HCT116 (cell line): ENCODE measurements around the gene PTPA. TPM values are rescaled to one million over a fixed set of nuclear protein-coding genes. Genes with fewer than 3 reads are reported as not detected.

ENCODE experiments used
- ATAC-seq: fragments of 200-7000 bp; cut with Tn5 transposase; 2 replicates; pipeline ENCODE4 v1.9.1; 2020; ENCODE audit warnings: mild to moderate bottlenecking, moderate library complexity
- BruUV-seq: library from RNA; stranded (reverse); fragments of 400-500 nt; replicated peaks from 2 replicates; lab custom pipeline; 2021; lab: Mats Ljungman, UMichigan
- CTCF ChIA-PET: fragments of 300-600 bp; sonication (Branson Sonifier 250); formaldehyde crosslinking; loops from one replicate; lab custom pipeline; 2021; ENCODE audit warnings: antibody characterized with exemption; lab: Charles Lee
- POLR2A ChIA-PET: fragments of 300-600, 350-600 bp; sonication (Branson Sonifier 250); formaldehyde crosslinking; loops from one replicate; lab custom pipeline; 2021; ENCODE audit warnings: antibody characterized with exemption; lab: Charles Lee
- RAD21 ChIA-PET, 2 experiments: fragments of 300-600 bp; sonication (Branson Sonifier 250); formaldehyde crosslinking; loops; one replicate each; lab custom pipeline; 2023; ENCODE audit warnings: low total read pairs in 2 of 2; ENCODE audit not compliant: uncharacterized antibody in 2 of 2, unreplicated experiment in 2 of 2, low non-redundant PET in 1 of 2; lab: Charles Lee
- DNase-seq: peaks from one replicate; pipeline ENCODE4 v3.0.0-alpha.2; 2010; ENCODE audit warnings: low read depth, low spot score
- H2AFZ ChIP-seq: fragments of 200-600 bp; shearing (Covaris generic), sonication (generic); 2 replicates; pipeline ENCODE4 v1.6.1; 2017; ENCODE audit warnings: low read depth, mixed run types, mixed read lengths, antibody characterized with exemption, low read length; ENCODE audit not compliant: poor library complexity, severe bottlenecking
- H3K27ac ChIP-seq: 2 replicates; pipeline ENCODE4 v1.5.1; 2012; ENCODE audit warnings: low read depth, low read length
- H3K27me3 ChIP-seq: fragments of 200-600 bp; sonication (generic); 2 replicates; pipeline ENCODE4 v1.6.1; 2016; ENCODE audit warnings: mixed run types, low read length, mixed read lengths; ENCODE audit not compliant: insufficient read depth
- H3K36me3 ChIP-seq, 2 experiments: fragments of 200-500 bp in 1 of 2; fragments of 200-600 bp in 1 of 2; sonication (Bioruptor generic) in 1 of 2; sonication (generic) in 1 of 2; 2 replicates each; pipeline versions ENCODE4 v1.5.1 to v1.6.1; 2014 to 2016; ENCODE audit warnings: low read length in 2 of 2, inconsistent platforms in 1 of 2, mixed read lengths in 1 of 2, mixed run types in 1 of 2; ENCODE audit not compliant: insufficient read depth in 2 of 2, control insufficient read depth in 1 of 2
- H3K4me1 ChIP-seq, 2 experiments: fragments of 200-600 bp in 1 of 2; sonication (generic) in 1 of 2; 2 replicates each; pipeline versions ENCODE4 v1.5.1 to v1.6.1; 2012 to 2017; ENCODE audit warnings: low read length in 2 of 2, inconsistent platforms in 1 of 2, mild to moderate bottlenecking in 1 of 2, mixed read lengths in 1 of 2, mixed run types in 1 of 2, moderate library complexity in 1 of 2; ENCODE audit not compliant: insufficient read depth in 2 of 2, control insufficient read depth in 1 of 2
- H3K4me2 ChIP-seq: fragments of 200-600 bp; sonication (generic); 2 replicates; pipeline ENCODE4 v1.6.1; 2017; ENCODE audit warnings: mixed run types, low read length, mixed read lengths
- H3K4me3 ChIP-seq, 2 experiments: fragments of 200-600 bp in 1 of 2; sonication (generic) in 1 of 2; replicated peaks in 1 of 2; 2 replicates each; pipeline ENCODE4 v1.5.1; 2011 to 2016; ENCODE audit warnings: low read length in 2 of 2, control low read depth in 1 of 2, low read depth in 1 of 2, mild to moderate bottlenecking in 1 of 2, mixed read lengths in 1 of 2, mixed run types in 1 of 2
- H3K79me2 ChIP-seq: fragments of 200-600 bp; sonication (generic); 2 replicates; pipeline ENCODE4 v1.6.1; 2017; ENCODE audit warnings: mild to moderate bottlenecking, mixed run types, low read length, moderate library complexity, mixed read lengths; ENCODE audit not compliant: insufficient read depth
- H3K9ac ChIP-seq: fragments of 200-600 bp; sonication (generic); 2 replicates; pipeline ENCODE4 v1.6.1; 2016; ENCODE audit warnings: low read length, mixed read lengths
- H3K9me2 ChIP-seq: fragments of 200-600 bp; sonication (generic), shearing (Covaris generic); 2 replicates; pipeline ENCODE4 v1.6.1; 2017; ENCODE audit warnings: mixed run types, mild to moderate bottlenecking, moderate library complexity; ENCODE audit not compliant: insufficient read depth
- H3K9me3 ChIP-seq, 2 experiments: fragments of 200-500 bp in 1 of 2; fragments of 200-600 bp in 1 of 2; sonication (Bioruptor generic) in 1 of 2; sonication (generic) in 1 of 2; 2 replicates each; pipeline ENCODE4 v1.6.1; 2014 to 2017; ENCODE audit warnings: low read length in 2 of 2, mixed read lengths in 2 of 2, inconsistent platforms in 1 of 2, low read depth in 1 of 2, mild to moderate bottlenecking in 1 of 2, mixed run types in 1 of 2, moderate library complexity in 1 of 2; ENCODE audit not compliant: control insufficient read depth in 1 of 2, insufficient read depth in 1 of 2
- H4K20me1 ChIP-seq: fragments of 200-600 bp; sonication (generic), shearing (Covaris generic); 2 replicates; pipeline ENCODE4 v1.6.1; 2017; ENCODE audit warnings: mixed run types, mild to moderate bottlenecking, moderate library complexity; ENCODE audit not compliant: insufficient read depth
- EZH2 ChIP-seq: fragments of 200-600 bp; sonication (generic); IDR thresholded peaks from 2 replicates; pipeline ENCODE4 v1.6.1; 2017; ENCODE audit warnings: antibody characterized with exemption, mixed run types
- RAD21 ChIP-seq: IDR thresholded peaks from 2 replicates; pipeline ENCODE4 v1.6.1; 2012; ENCODE audit warnings: low read depth, mild to moderate bottlenecking
- SP1 ChIP-seq: IDR thresholded peaks from 2 replicates; pipeline ENCODE4 v1.6.1; 2012; ENCODE audit warnings: low read depth
- SRF ChIP-seq: IDR thresholded peaks from 2 replicates; pipeline ENCODE4 v1.6.1; 2012; ENCODE audit warnings: low read depth
- YY1 ChIP-seq: IDR thresholded peaks from 2 replicates; pipeline ENCODE4 v1.6.1; 2011; ENCODE audit warnings: low read length, low read depth, moderate library complexity, mild to moderate bottlenecking; ENCODE audit not compliant: insufficient replicate concordance; ENCODE audit errors: extremely low read depth
- intact Hi-C: fragments of 100-400 bp; cut with micrococcal nuclease; formaldehyde crosslinking; loops from 2 replicates; pipeline ENCODE4 v1.10.0; 2022
- total RNA-seq: library from RNA; stranded (reverse); gene quantifications from one replicate; pipeline ENCODE4 v1.2.1, GENCODE V29; 2021; ENCODE audit not compliant: unreplicated experiment
- TF ChIP-seq, protein P1 (sequence below): IDR thresholded peaks from 2 replicates; pipeline ENCODE4 v1.6.1; 2011; ENCODE audit warnings: mild to moderate bottlenecking, low read length, moderate library complexity; ENCODE audit not compliant: insufficient replicate concordance; ENCODE audit errors: extremely low read depth
- TF ChIP-seq, protein P2 (sequence below): IDR thresholded peaks from 2 replicates; pipeline ENCODE4 v1.6.1; 2012; ENCODE audit warnings: low read depth

The PTPA gene
- total RNA-seq, 1 experiment from 2014 or later, result 177 TPM

- intact Hi-C loops, result no loop called here
- Histone ChIP-seq H4K20me1 (no peaks in the 10 kb centered on the region), H3K4me1 (no peaks in the 10 kb centered on the region), H3K9me2 (no peaks in the 10 kb centered on the region), H3K4me3 (no peak overlapping the region), H3K36me3 (no peaks in the 10 kb centered on the region), H2AFZ (no peak overlapping the region), H3K27me3 (no peaks in the 10 kb centered on the region), H3K9ac (no peak overlapping the region), H3K27ac (no peak overlapping the region), H3K79me2 (no peaks in the 10 kb centered on the region), H3K4me2 (no peak overlapping the region), H3K9me3 (peaks cover 0 to 5% of the 10 kb centered on the region in 2 experiments; a peak in 1 of 4 replicates)
- ChIA-PET POLR2A (interaction anchor here (1.4 kb wide), 1 partner anchor 13 kb away, joined by 7 read pairs; the partner anchor contains the start of gene IER5L), CTCF (no interaction called here), RAD21 (no interaction called here)
- TF ChIP-seq SP1, result no peak
- no peak for ATAC-seq
- no TSS peak for BruUV-seq
- DNase-seq, result no peak
Measured at GRCh38 chr9:129191234-129191633, 80.0 kb downstream of the PTPA start.

GRCh38 chr9:129193655-129194054 lies 82.4 kb downstream of the PTPA start:
- Histone ChIP-seq H4K20me1 (no peaks in the 10 kb centered on the region), H3K4me3 (no peak overlapping the region), H2AFZ (no peak overlapping the region), H3K36me3 (no peaks in the 10 kb centered on the region), H3K4me2 (no peak overlapping the region), H3K27me3 (no peaks in the 10 kb centered on the region), H3K9me2 (no peaks in the 10 kb centered on the region), H3K9ac (no peak overlapping the region), H3K27ac (no peak overlapping the region), H3K9me3 (no peaks in the 10 kb centered on the region), H3K79me2 (no peaks in the 10 kb centered on the region), H3K4me1 (peaks cover 12 to 13% of the 10 kb centered on the region in 2 experiments)
- no peak for DNase-seq
- ChIA-PET POLR2A (interaction anchor here (0.9 kb wide), 1 partner anchor 15 kb away, joined by 4 read pairs; the partner anchor contains the start of gene IER5L), CTCF (no interaction called here), RAD21 (no interaction called here)
- intact Hi-C loops, result no loop called here
- no peak for ATAC-seq
- TF ChIP-seq, protein P1, sequence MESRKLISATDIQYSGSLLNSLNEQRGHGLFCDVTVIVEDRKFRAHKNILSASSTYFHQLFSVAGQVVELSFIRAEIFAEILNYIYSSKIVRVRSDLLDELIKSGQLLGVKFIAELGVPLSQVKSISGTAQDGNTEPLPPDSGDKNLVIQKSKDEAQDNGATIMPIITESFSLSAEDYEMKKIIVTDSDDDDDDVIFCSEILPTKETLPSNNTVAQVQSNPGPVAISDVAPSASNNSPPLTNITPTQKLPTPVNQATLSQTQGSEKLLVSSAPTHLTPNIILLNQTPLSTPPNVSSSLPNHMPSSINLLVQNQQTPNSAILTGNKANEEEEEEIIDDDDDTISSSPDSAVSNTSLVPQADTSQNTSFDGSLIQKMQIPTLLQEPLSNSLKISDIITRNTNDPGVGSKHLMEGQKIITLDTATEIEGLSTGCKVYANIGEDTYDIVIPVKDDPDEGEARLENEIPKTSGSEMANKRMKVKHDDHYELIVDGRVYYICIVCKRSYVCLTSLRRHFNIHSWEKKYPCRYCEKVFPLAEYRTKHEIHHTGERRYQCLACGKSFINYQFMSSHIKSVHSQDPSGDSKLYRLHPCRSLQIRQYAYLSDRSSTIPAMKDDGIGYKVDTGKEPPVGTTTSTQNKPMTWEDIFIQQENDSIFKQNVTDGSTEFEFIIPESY, result no peak
- no peak for TF ChIP-seq RAD21
- TF ChIP-seq SRF, result no peak
- TF ChIP-seq YY1, result no peak
- TF ChIP-seq, protein P2, sequence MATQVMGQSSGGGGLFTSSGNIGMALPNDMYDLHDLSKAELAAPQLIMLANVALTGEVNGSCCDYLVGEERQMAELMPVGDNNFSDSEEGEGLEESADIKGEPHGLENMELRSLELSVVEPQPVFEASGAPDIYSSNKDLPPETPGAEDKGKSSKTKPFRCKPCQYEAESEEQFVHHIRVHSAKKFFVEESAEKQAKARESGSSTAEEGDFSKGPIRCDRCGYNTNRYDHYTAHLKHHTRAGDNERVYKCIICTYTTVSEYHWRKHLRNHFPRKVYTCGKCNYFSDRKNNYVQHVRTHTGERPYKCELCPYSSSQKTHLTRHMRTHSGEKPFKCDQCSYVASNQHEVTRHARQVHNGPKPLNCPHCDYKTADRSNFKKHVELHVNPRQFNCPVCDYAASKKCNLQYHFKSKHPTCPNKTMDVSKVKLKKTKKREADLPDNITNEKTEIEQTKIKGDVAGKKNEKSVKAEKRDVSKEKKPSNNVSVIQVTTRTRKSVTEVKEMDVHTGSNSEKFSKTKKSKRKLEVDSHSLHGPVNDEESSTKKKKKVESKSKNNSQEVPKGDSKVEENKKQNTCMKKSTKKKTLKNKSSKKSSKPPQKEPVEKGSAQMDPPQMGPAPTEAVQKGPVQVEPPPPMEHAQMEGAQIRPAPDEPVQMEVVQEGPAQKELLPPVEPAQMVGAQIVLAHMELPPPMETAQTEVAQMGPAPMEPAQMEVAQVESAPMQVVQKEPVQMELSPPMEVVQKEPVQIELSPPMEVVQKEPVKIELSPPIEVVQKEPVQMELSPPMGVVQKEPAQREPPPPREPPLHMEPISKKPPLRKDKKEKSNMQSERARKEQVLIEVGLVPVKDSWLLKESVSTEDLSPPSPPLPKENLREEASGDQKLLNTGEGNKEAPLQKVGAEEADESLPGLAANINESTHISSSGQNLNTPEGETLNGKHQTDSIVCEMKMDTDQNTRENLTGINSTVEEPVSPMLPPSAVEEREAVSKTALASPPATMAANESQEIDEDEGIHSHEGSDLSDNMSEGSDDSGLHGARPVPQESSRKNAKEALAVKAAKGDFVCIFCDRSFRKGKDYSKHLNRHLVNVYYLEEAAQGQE, result no peak
- no peak for TF ChIP-seq EZH2
- no TSS peak for BruUV-seq
